Measurements from ENCODE around the gene ADPGK.
A peak's percentile ranks its signal among the peaks of the same experiment; 100 is the strongest.
"Not testable (repeated sequence)": the region's sequence is repeated elsewhere in the genome, so short reads cannot be mapped to it uniquely, and the experiment has no call there.

ADPGK gene

DNA sequence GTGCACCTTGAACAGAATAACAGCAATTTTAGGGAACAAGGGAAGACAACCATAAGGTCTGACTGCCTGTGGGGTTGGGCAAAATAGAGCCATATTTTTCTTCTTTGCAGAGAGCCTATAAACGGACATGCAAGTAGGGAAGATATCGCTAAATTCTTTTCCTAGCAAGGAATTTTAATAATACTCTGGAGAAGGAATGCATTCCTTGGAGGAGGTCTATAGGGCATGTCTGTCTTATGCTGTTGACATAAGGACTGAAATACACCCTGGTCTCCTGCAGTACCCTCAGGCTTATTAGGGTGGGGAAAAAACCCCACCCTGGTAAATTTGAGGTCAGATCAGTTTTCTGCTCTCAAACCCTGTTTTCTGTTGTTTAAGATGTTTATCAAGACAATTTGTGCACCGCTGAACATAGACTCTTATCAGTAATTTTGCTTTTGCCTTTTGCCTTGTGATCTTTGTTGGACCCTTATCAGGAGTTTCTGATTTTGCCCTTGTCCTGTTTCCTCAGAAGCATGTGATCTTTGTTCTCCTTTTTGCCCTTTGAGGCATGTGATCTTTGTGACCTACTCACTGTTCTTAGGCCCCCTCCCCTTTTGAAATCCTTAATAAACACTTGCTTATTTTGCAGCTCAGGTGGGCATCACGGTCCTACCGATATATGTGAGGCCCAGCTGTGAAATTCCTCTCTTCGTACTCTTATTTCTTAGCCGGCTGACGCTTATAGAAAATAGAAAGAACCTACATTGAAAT is 74.8 kb downstream of the ADPGK start:
- DNase-seq; H4K91ac ChIP-seq (ENCODE audit: low read length); H3K14ac ChIP-seq (ENCODE audit: low read length in 2 of 2); H3K4me1 ChIP-seq (ENCODE audit: control insufficient read depth, insufficient read depth, low read depth, low read length); H3K27ac ChIP-seq (ENCODE audit: low read length, poor library complexity, severe bottlenecking); H3K9ac ChIP-seq (ENCODE audit: low read length); H3K23ac ChIP-seq (ENCODE audit: low read length in 2 of 2); H2BK5ac ChIP-seq (ENCODE audit: low read depth, low read length, poor library complexity, severe bottlenecking); H2BK15ac ChIP-seq (ENCODE audit: low read depth, poor library complexity, severe bottlenecking); H3K9me3 ChIP-seq (ENCODE audit: control insufficient read depth, low read length); H3K4me3 ChIP-seq (ENCODE audit: insufficient read depth in 1 of 2, low read depth in 1 of 2, low read length in 2 of 2); H3K18ac ChIP-seq (ENCODE audit: low read depth in 1 of 2, low read length in 2 of 2); H2AK5ac ChIP-seq (ENCODE audit: low read length, severe bottlenecking); H2BK120ac ChIP-seq (ENCODE audit: low read depth, low read length); H3K4ac ChIP-seq (ENCODE audit: low read depth in 1 of 2, low read length in 2 of 2); H2AFZ ChIP-seq (ENCODE audit: low read depth, low read length); H3K27me3 ChIP-seq (ENCODE audit: control insufficient read depth in 1 of 2, insufficient read depth in 1 of 2, low read length in 2 of 2); H4K8ac ChIP-seq (ENCODE audit: low read length); H3K4me2 ChIP-seq (ENCODE audit: low read length, poor library complexity, severe bottlenecking); H2BK12ac ChIP-seq (ENCODE audit: low read length in 2 of 2): not testable (repeated sequence)
- 99% methylated on average over 8 of the region's 8 CpGs for WGBS
- Histone ChIP-seq H3K36me3 (ENCODE audit: control insufficient read depth in 1 of 2, insufficient read depth in 2 of 2, low read depth in 1 of 2, low read length in 2 of 2) (peaks cover 2 to 35% of the 10 kb centered on the region in 2 experiments), H3K79me1 (replicated peaks; ENCODE audit: low read length, poor library complexity, severe bottlenecking) (peaks cover 16% of the 10 kb centered on the region)

DNA sequence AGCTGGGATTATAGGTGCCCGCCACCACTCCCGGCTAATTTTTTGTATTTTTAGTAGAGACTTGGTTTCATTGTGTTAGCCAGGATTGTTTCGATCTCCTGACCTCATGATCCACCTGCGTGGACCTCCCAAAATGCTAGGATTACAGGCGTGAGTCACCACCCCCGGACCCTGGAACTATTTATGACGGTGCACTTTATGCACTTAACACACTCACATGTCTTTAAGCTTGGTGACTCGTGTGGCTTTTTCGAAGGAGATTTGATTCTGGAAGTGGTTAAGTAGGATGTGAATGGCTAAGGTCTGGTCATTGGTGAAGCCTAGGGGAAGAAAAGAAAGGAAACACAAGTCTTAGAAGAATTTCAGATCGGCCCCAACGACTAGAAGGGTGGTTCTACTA is 77.3 kb downstream of the ADPGK start:
- Histone ChIP-seq H3K4me3 (ENCODE audit: insufficient read depth in 1 of 2, low read depth in 1 of 2, low read length in 2 of 2) (no peak overlapping the region), H2BK12ac (ENCODE audit: low read length in 2 of 2) (no peak overlapping the region), H3K4ac (ENCODE audit: low read depth in 1 of 2, low read length in 2 of 2) (no peak overlapping the region), H3K4me2 (ENCODE audit: low read length, poor library complexity, severe bottlenecking) (no peak overlapping the region), H2AFZ (ENCODE audit: low read depth, low read length) (no peak overlapping the region), H3K4me1 (ENCODE audit: control insufficient read depth, insufficient read depth, low read depth, low read length) (no peaks in the 10 kb centered on the region), H2AK5ac (ENCODE audit: low read length, severe bottlenecking) (no peak overlapping the region), H3K36me3 (ENCODE audit: control insufficient read depth in 1 of 2, insufficient read depth in 2 of 2, low read depth in 1 of 2, low read length in 2 of 2) (peaks cover 0 to 11% of the 10 kb centered on the region in 2 experiments), H3K27me3 (ENCODE audit: control insufficient read depth in 1 of 2, insufficient read depth in 1 of 2, low read length in 2 of 2) (no peaks in the 10 kb centered on the region), H3K79me1 (replicated peaks; ENCODE audit: low read length, poor library complexity, severe bottlenecking) (peaks cover 18% of the 10 kb centered on the region), H3K23ac (ENCODE audit: low read length in 2 of 2) (no peak overlapping the region), H3K27ac (ENCODE audit: low read length, poor library complexity, severe bottlenecking) (no peak overlapping the region), H3K9ac (ENCODE audit: low read length) (no peak overlapping the region), H2BK5ac (ENCODE audit: low read depth, low read length, poor library complexity, severe bottlenecking) (no peak overlapping the region), H2BK15ac (ENCODE audit: low read depth, poor library complexity, severe bottlenecking) (no peak overlapping the region), H4K91ac (ENCODE audit: low read length) (no peak overlapping the region), H4K8ac (ENCODE audit: low read length) (no peak overlapping the region), H2BK120ac (ENCODE audit: low read depth, low read length) (no peak overlapping the region), H3K18ac (ENCODE audit: low read depth in 1 of 2, low read length in 2 of 2) (no peak overlapping the region), H3K14ac (ENCODE audit: low read length in 2 of 2) (no peak overlapping the region), H3K9me3 (ENCODE audit: control insufficient read depth, low read length) (no peaks in the 10 kb centered on the region)
- 84% methylated on average over 6 of the region's 11 CpGs for WGBS
- DNase-seq = peak; percentile 25
